IPS-20b (cell line): ENCODE measurements around the gene TNS4.

ENCODE experiments used
- H3K27ac ChIP-seq: one replicate; pipeline ENCODE4 v1.5.1; 2013; ENCODE audit warnings: low read length
- H3K27me3 ChIP-seq: 2 replicates; pipeline ENCODE4 v1.6.1; 2013; ENCODE audit warnings: mild to moderate bottlenecking, low read length, inconsistent platforms; ENCODE audit not compliant: insufficient read depth
- H3K36me3 ChIP-seq: 2 replicates; pipeline ENCODE4 v1.6.1; 2013; ENCODE audit warnings: low read depth, mild to moderate bottlenecking, inconsistent platforms, low read length, moderate library complexity; ENCODE audit not compliant: insufficient read depth
- H3K4me1 ChIP-seq: 2 replicates; pipeline ENCODE4 v1.6.1; 2013; ENCODE audit warnings: mild to moderate bottlenecking, control low read depth, inconsistent platforms, low read length, moderate library complexity; ENCODE audit not compliant: insufficient read depth
- H3K4me3 ChIP-seq: 2 replicates; pipeline ENCODE4 v1.5.1; 2013; ENCODE audit warnings: mild to moderate bottlenecking, low read length, inconsistent platforms
- H3K9ac ChIP-seq: 2 replicates; pipeline ENCODE4 v1.6.1; 2013; ENCODE audit warnings: low read depth, mild to moderate bottlenecking, inconsistent platforms, low read length, moderate library complexity
- H3K9me3 ChIP-seq: 2 replicates; pipeline ENCODE4 v1.6.1; 2013; ENCODE audit warnings: mild to moderate bottlenecking, low read depth, low read length, inconsistent platforms; ENCODE audit not compliant: insufficient read depth

TNS4 gene

DNA sequence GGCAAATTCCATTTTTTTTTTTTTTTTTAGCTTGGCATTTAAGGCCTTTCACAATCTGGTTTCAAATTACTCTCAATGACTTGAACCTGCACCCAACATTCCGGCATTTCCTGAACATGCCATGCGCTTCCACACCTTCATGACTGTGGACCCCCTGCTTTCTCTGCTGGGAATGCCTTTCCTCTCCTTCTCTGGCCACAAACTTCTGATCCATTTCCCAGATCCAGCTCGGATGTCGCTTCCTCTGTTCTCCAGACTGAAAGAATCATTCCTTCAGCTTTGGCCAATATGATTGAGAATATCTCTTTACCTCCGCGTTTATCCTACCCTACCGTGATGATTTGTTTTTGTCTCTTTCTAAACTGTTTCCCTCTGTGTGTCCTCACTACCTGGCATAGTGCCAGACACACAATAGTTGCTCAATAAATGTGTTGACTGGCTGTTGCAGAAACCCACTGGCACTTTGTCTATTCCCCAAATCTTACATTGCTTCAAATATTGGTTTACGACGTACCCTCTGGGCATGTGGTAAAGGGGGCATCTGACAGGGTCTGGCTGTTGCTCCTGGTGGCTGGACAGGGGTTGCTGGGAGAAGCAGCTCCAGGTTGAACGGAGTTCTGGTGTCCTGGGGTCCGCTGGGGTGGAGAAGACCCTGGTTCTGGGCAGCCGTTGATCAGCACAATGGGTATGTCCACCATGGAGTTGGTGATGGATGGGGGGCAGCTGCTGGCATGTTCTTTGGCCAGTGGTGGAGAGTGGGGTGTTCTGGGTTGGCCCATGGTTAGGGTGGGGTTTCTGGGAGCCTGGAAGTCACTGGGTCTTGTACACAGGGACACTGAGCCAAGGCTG lies 14.7 kb downstream of the TNS4 start:
- no peaks in the 10 kb centered on the region for H3K9me3 ChIP-seq
- no peaks in the 10 kb centered on the region for H3K27me3 ChIP-seq
- H3K27ac ChIP-seq = no peak overlapping the region
- no peaks in the 10 kb centered on the region for H3K36me3 ChIP-seq
- H3K4me3 ChIP-seq = no peak overlapping the region
- H3K9ac ChIP-seq = no peak overlapping the region
- H3K4me1 ChIP-seq = peaks cover 20% of the 10 kb centered on the region

DNA sequence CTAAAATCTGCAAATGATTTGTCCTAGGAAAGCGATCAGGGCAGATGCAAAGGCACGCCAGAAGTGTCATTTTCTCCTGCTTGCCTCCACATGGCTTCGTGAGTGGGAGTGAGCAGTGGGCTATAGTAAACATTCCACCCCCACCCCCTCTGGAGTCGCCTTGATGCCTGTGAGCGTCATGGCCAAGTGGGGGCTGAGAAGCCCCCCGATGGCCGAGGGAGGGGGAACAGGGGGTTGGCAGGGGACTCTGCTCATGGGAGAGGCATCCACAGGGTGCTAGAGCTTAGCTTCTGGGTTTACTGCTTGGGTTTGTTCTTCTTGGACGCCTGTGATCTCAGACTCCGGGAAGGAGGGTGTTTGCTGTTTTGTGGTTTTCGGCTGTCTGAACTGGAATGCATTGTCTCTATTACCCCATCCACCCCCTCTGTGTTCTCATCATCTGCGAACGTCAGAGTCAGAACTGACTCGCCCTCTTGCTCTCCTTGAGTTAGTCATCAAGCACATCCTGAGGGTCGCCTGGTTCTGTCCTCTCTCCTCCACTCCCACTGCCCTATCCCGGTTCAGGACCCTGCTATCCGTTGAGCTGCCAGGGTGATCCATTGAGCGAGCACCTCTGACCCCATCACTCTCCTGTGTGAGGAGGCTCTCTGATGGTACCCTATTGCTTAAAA lies 15.4 kb downstream of the TNS4 start:
- Histone ChIP-seq H3K27ac (no peak overlapping the region), H3K9me3 (no peaks in the 10 kb centered on the region), H3K4me1 (peaks cover 16% of the 10 kb centered on the region), H3K9ac (no peak overlapping the region), H3K4me3 (no peak overlapping the region), H3K36me3 (no peaks in the 10 kb centered on the region), H3K27me3 (no peaks in the 10 kb centered on the region)

DNA sequence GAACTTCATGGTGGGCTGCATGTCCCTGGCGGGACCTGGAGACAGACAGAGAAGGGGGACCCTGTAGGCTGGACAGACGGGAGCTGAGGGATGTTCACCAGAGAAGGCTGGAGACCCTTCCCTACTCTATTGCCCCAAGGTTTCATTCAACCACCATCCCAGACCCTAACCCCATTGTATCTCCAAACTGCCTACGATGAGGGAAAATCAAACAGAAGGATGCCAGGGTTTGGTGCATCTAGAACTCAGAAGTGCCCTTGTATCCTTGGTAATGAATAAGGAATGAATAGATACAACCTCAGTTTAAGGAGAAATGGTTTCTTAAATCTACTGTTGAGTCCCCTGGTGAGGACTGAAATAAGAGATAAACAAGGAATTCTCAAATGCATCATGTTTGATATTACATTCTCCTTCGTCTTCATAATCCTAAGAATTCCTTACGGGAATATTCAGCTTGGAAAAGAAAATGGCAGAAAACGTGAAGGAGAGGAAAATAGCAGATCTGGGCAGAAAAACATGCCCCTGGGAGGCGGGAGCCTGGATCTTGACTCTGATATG lies 16.4 kb downstream of the TNS4 start:
- peaks cover 7% of the 10 kb centered on the region for H3K4me1 ChIP-seq
- H3K27ac ChIP-seq = no peak overlapping the region
- H3K9ac ChIP-seq = no peak overlapping the region

DNA sequence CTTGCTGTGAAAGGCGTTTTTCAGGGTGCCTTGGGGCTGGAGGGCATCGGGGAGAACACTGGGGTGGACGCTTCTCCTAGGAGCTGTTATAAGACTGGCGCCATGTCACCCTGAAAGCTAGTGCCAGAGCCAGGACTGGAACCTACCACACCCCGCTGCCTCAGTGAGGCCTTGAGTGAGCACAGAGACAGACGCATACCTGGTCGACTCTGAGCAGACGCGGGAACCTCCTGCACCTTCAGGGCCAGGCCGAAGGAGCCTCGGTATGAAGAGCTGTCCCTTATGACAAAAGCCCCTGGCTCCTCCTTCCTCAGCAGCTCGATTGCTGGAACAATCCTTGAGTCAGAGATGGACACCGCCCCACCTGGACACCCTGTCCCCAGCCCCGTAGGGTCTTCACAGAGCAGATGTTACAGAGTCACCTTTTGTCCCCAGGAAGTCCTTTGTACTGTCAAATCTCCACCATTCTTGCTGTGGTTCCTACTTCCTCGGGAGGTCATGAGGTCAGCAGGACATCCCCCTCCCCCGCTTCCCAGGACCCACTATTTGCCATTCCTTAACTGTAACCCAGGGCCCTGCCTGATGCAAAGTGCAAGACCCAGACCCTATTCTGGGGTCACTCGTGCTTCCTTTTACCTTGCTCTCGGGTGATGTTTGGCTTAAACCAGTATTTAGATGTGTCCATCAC lies 17.0 kb downstream of the TNS4 start:
- H3K27ac ChIP-seq = no peak overlapping the region
- H3K9me3 ChIP-seq = no peaks in the 10 kb centered on the region
- H3K4me3 ChIP-seq = no peak overlapping the region
- H3K27me3 ChIP-seq = no peaks in the 10 kb centered on the region
- H3K9ac ChIP-seq = no peak overlapping the region
- no peaks in the 10 kb centered on the region for H3K36me3 ChIP-seq
- H3K4me1 ChIP-seq = peaks cover 2% of the 10 kb centered on the region

More for the DNA sequence above, 16.4 kb downstream of the TNS4 start:
- no peaks in the 10 kb centered on the region for H3K27me3 ChIP-seq
- no peak overlapping the region for H3K4me3 ChIP-seq
- H3K9me3 ChIP-seq = no peaks in the 10 kb centered on the region
- no peaks in the 10 kb centered on the region for H3K36me3 ChIP-seq

GRCh38 chr17:40483679-40484078 lies 17.7 kb downstream of the TNS4 start:
- Histone ChIP-seq H3K36me3 (no peaks in the 10 kb centered on the region), H3K4me3 (no peak overlapping the region), H3K27me3 (no peaks in the 10 kb centered on the region), H3K9me3 (no peaks in the 10 kb centered on the region), H3K9ac (no peak overlapping the region), H3K27ac (no peak overlapping the region), H3K4me1 (peaks cover 2% of the 10 kb centered on the region; the same call in 1 of the 2 replicates)

GRCh38 chr17:40482722-40483121 lies 18.7 kb downstream of the TNS4 start:
- no peak overlapping the region for H3K27ac ChIP-seq
- no peak overlapping the region for H3K9ac ChIP-seq
- H3K4me3 ChIP-seq = no peak overlapping the region
- no peaks in the 10 kb centered on the region for H3K36me3 ChIP-seq
- H3K4me1 ChIP-seq = peaks cover 2% of the 10 kb centered on the region; the same call in 1 of the 2 replicates
- no peaks in the 10 kb centered on the region for H3K27me3 ChIP-seq
- H3K9me3 ChIP-seq = no peaks in the 10 kb centered on the region

- H3K4me3 ChIP-seq = no peak overlapping the region
- no peaks in the 10 kb centered on the region; the same call in 1 of the 2 replicates for H3K4me1 ChIP-seq
- no peak overlapping the region for H3K9ac ChIP-seq
- H3K27ac ChIP-seq = no peak overlapping the region
- H3K27me3 ChIP-seq = no peaks in the 10 kb centered on the region
- no peaks in the 10 kb centered on the region for H3K9me3 ChIP-seq
- no peaks in the 10 kb centered on the region for H3K36me3 ChIP-seq
These were observed 20.3 kb downstream of the TNS4 start for GRCh38 chr17:40481106-40481505.

DNA sequence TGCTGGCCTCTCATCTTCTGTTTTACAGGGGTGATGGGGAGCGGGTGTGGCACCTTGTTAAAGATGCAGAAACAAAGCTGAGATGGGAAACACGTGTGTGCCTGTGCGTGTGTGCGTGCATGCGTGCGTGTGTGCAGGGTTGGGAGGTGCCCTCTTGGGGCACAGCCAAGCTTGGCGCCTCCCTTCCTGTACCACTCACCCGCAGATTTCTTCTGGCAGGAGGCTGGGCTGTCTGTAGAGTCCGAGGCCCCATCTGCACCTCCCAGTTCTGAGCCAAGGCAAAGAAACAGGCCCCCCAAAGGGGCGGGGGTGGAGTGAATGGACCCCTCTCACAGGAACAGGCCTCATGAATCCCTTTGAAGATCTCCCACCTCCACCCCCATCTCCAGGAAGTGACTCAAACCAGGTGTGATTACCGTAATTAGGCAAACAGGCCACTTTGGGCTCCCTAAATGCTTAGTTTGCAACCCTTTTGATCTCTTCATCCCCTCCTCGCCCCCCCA lies 20.9 kb downstream of the TNS4 start:
- 0 out of 2 replicates have a peak, but pooled peaks cover 2% of the 10 kb centered on the region for H3K4me1 ChIP-seq

GRCh38 chr17:40479754-40480480 lies 21.5 kb downstream of the TNS4 start:
- Histone ChIP-seq H3K27me3 (no peaks in the 10 kb centered on the region), H3K9ac (no peak overlapping the region), H3K4me1 (0 out of 2 replicates have a peak, but pooled peaks cover 2% of the 10 kb centered on the region), H3K9me3 (no peaks in the 10 kb centered on the region), H3K36me3 (no peaks in the 10 kb centered on the region), H3K27ac (no peak overlapping the region), H3K4me3 (no peak overlapping the region)

More for the DNA sequence above, 20.9 kb downstream of the TNS4 start:
- no peak overlapping the region for H3K27ac ChIP-seq
- H3K9ac ChIP-seq = no peak overlapping the region
- H3K4me3 ChIP-seq = no peak overlapping the region
- no peaks in the 10 kb centered on the region for H3K36me3 ChIP-seq
- no peaks in the 10 kb centered on the region for H3K9me3 ChIP-seq
- H3K27me3 ChIP-seq = no peaks in the 10 kb centered on the region

DNA sequence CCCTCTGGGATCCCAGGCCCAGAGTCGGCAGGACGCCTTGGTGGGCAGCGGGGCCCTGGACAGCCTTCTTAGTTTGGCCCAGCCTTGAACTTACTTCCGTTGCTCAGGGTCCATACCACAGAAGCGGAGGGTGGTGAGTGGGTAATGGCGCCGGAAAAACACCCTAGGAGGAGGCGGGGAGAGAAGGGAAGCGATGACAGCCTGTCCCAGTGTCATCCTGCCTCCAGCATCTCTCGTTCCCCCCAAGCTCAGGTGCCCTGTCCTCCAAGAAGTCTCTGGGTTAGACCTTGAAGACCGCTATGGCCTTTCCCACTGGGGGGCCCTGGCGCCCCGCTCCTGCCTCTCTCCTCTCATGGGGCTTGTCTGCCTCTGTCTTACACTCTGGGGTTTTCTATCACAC lies 22.9 kb downstream of the TNS4 start:
- Histone ChIP-seq H3K27ac (no peak overlapping the region), H3K9ac (no peak overlapping the region), H3K27me3 (no peaks in the 10 kb centered on the region), H3K4me3 (no peak overlapping the region), H3K9me3 (no peaks in the 10 kb centered on the region), H3K4me1 (peaks cover 5% of the 10 kb centered on the region; the same call in 1 of the 2 replicates), H3K36me3 (no peaks in the 10 kb centered on the region)

GRCh38 chr17:40477796-40478195 lies 23.6 kb downstream of the TNS4 start:
- Histone ChIP-seq H3K27ac (no peak overlapping the region), H3K9ac (no peak overlapping the region), H3K36me3 (no peaks in the 10 kb centered on the region), H3K4me1 (peaks cover 5% of the 10 kb centered on the region; the same call in 1 of the 2 replicates), H3K9me3 (no peaks in the 10 kb centered on the region), H3K27me3 (no peaks in the 10 kb centered on the region), H3K4me3 (no peak overlapping the region)
